ENCODE results near the gene SENP2. TPM values are rescaled to one million over a fixed set of nuclear protein-coding genes. Genes with fewer than 3 reads are reported as not detected.
"Not testable (repeated sequence)": the region's sequence is repeated elsewhere in the genome, so short reads cannot be mapped to it uniquely, and the experiment has no call there.

SENP2 gene
- total RNA-seq, 1 experiment from 2014 or later = 52.4 TPM

GRCh38 chr3:185659942-185660921 is 74.1 kb downstream of the SENP2 start:
- H3K27me3 Mint-ChIP-seq (ENCODE audit: insufficient read depth, unreplicated experiment) = no peaks in the 10 kb centered on the region
- DNase-seq = peak; percentile 70 to 78
- Histone ChIP-seq H3K4me1 (no peaks in the 10 kb centered on the region), H3K9me3 (no peaks in the 10 kb centered on the region), H3K36me3 (ENCODE audit: control insufficient read depth, insufficient read depth, low read length) (peaks cover 8% of the 10 kb centered on the region), H3K27me3 (replicated peaks; ENCODE audit: control insufficient read depth, insufficient read depth, low read length) (no peaks in the 10 kb centered on the region), H3K4me3 (ENCODE audit: low read depth, low read length) (no peak overlapping the region)
- TF ChIP-seq, protein P1, sequence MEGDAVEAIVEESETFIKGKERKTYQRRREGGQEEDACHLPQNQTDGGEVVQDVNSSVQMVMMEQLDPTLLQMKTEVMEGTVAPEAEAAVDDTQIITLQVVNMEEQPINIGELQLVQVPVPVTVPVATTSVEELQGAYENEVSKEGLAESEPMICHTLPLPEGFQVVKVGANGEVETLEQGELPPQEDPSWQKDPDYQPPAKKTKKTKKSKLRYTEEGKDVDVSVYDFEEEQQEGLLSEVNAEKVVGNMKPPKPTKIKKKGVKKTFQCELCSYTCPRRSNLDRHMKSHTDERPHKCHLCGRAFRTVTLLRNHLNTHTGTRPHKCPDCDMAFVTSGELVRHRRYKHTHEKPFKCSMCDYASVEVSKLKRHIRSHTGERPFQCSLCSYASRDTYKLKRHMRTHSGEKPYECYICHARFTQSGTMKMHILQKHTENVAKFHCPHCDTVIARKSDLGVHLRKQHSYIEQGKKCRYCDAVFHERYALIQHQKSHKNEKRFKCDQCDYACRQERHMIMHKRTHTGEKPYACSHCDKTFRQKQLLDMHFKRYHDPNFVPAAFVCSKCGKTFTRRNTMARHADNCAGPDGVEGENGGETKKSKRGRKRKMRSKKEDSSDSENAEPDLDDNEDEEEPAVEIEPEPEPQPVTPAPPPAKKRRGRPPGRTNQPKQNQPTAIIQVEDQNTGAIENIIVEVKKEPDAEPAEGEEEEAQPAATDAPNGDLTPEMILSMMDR (IDR thresholded peaks at IDR 0.05; ENCODE audit: insufficient read depth in 1 of 2, low read depth in 1 of 2, low read length in 1 of 2, severe bottlenecking in 1 of 2, unreplicated experiment in 1 of 2) = peak; percentile 89 to 96
- ChIA-PET POLR2A (interaction anchor here (1.1 kb wide), 1 partner anchor 74 kb away, joined by 3 read pairs; the partner anchor contains the start of gene SENP2), CTCF (interaction anchor here (0.5 to 3.5 kb wide), 24 partner anchors 8 to 864 kb away, joined by 3 to 22 read pairs (median 4); no protein-coding TSS in a partner anchor)
- H3K9me3 Mint-ChIP-seq (ENCODE audit: unreplicated experiment) = peaks cover 6% of the 10 kb centered on the region
- H3K36me3 Mint-ChIP-seq (ENCODE audit: insufficient read depth, unreplicated experiment) = peaks cover 64% of the 10 kb centered on the region
- H3K27ac Mint-ChIP-seq (ENCODE audit: unreplicated experiment) = no peak overlapping the region
- intact Hi-C loops (cut with micrococcal nuclease; ENCODE audit: unreplicated experiment) = loop anchor here (2.0 to 5.0 kb wide), 3 partner anchors 109 to 247 kb away; partner anchors contain the start of gene IGF2BP2
- H3K4me3 Mint-ChIP-seq (ENCODE audit: unreplicated experiment) = no peak overlapping the region
- peaks cover 7% of the 10 kb centered on the region for H3K4me1 Mint-ChIP-seq (ENCODE audit: low read depth, unreplicated experiment)
- no TSS peak for BruUV-seq (replicated peaks)

DNA sequence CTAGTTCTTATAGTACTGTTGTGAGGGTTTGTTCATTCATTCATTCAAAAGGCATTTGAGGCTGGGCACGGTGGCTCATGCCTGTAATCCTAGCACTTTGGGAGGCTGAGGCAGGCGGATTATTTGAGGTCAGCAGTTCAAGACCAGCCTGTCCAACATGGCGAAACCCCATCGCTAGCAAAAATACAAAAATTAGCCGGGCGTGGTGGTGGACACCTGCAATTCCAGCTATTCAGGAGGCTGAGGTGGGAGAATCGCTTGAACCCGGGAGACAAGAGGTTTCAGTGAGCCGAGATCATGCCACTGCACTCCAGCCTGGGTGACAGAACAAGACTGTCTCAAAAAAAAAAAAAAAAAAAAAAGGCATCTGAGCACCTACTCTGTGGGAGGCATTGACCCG is 75.2 kb downstream of the SENP2 start:
- H3K4me3 Mint-ChIP-seq (ENCODE audit: unreplicated experiment); BruUV-seq (replicated peaks); H3K27ac Mint-ChIP-seq (ENCODE audit: unreplicated experiment); H3K9me3 ChIP-seq; H3K4me1 ChIP-seq; H3K27me3 Mint-ChIP-seq (ENCODE audit: insufficient read depth, unreplicated experiment); POLR2A ChIA-PET; DNase-seq; H3K4me3 ChIP-seq (ENCODE audit: low read depth, low read length); H3K27me3 ChIP-seq (replicated peaks; ENCODE audit: control insufficient read depth, insufficient read depth, low read length); H3K4me1 Mint-ChIP-seq (ENCODE audit: low read depth, unreplicated experiment); H3K9me3 Mint-ChIP-seq (ENCODE audit: unreplicated experiment); H3K36me3 ChIP-seq (ENCODE audit: control insufficient read depth, insufficient read depth, low read length): not testable (repeated sequence)
- peaks cover 60% of the 10 kb centered on the region for H3K36me3 Mint-ChIP-seq (ENCODE audit: insufficient read depth, unreplicated experiment)
- intact Hi-C loops (cut with micrococcal nuclease; ENCODE audit: unreplicated experiment) = loop anchor here (2.0 to 5.0 kb wide), 3 partner anchors 108 to 246 kb away; partner anchors contain the start of gene IGF2BP2
- CTCF ChIA-PET = interaction anchor here (0.7 to 3.5 kb wide), 5 partner anchors 11 to 282 kb away, joined by 4 to 22 read pairs (median 10); no protein-coding TSS in a partner anchor

GRCh38 chr3:185661772-185662171 is 75.7 kb downstream of the SENP2 start:
- H3K9me3 ChIP-seq = no peaks in the 10 kb centered on the region
- no peak overlapping the region for H3K4me3 Mint-ChIP-seq (ENCODE audit: unreplicated experiment)
- TF ChIP-seq, protein P1 (IDR thresholded peaks at IDR 0.05; ENCODE audit: insufficient read depth in 1 of 2, low read depth in 1 of 2, low read length in 1 of 2, severe bottlenecking in 1 of 2, unreplicated experiment in 1 of 2) = no peak
- H3K4me1 ChIP-seq = no peaks in the 10 kb centered on the region
- no TSS peak for BruUV-seq (replicated peaks)
- peaks cover 7% of the 10 kb centered on the region for H3K4me1 Mint-ChIP-seq (ENCODE audit: low read depth, unreplicated experiment)
- H3K36me3 ChIP-seq (ENCODE audit: control insufficient read depth, insufficient read depth, low read length) = peaks cover 6% of the 10 kb centered on the region
- DNase-seq = no peak
- no peaks in the 10 kb centered on the region for H3K27me3 Mint-ChIP-seq (ENCODE audit: insufficient read depth, unreplicated experiment)
- peaks cover 6% of the 10 kb centered on the region for H3K9me3 Mint-ChIP-seq (ENCODE audit: unreplicated experiment)
- H3K27ac Mint-ChIP-seq (ENCODE audit: unreplicated experiment) = no peak overlapping the region
- peaks cover 57% of the 10 kb centered on the region for H3K36me3 Mint-ChIP-seq (ENCODE audit: insufficient read depth, unreplicated experiment)
- no peaks in the 10 kb centered on the region for H3K27me3 ChIP-seq (replicated peaks; ENCODE audit: control insufficient read depth, insufficient read depth, low read length)
- H3K4me3 ChIP-seq (ENCODE audit: low read depth, low read length) = no peak overlapping the region
- intact Hi-C loops (cut with micrococcal nuclease; ENCODE audit: unreplicated experiment) = loop anchor here (2.0 to 5.0 kb wide), 3 partner anchors 107 to 245 kb away; partner anchors contain the start of gene IGF2BP2
- POLR2A ChIA-PET = no interaction called here
- CTCF ChIA-PET = interaction anchor here (3.5 kb wide), 1 partner anchor 16 kb away, joined by 22 read pairs; no protein-coding TSS in a partner anchor
